Naive thymus-derived CD4-positive, alpha-beta T cell (primary cell): ENCODE results near the gene ITPR3. TPM values are rescaled to one million over a fixed set of nuclear protein-coding genes. Genes with fewer than 3 reads are reported as not detected.
A peak's percentile ranks its signal among the peaks of the same experiment; 100 is the strongest.

Source experiments
- ATAC-seq: fragments of 150-1000 bp; cut with Tn5 transposase; 2 replicates; pipeline ENCODE4 v1.10.0; 2021; ENCODE audit warnings: mild to moderate bottlenecking, moderate library complexity
- CTCF ChIA-PET: fragments of 350-600 bp; sonication (Branson Sonifier 250); formaldehyde crosslinking; loops from one replicate; lab custom pipeline; 2021; ENCODE audit warnings: antibody characterized with exemption; lab: Charles Lee
- POLR2A ChIA-PET: fragments of 350-600 bp; sonication (Branson Sonifier 250); formaldehyde crosslinking; loops from one replicate; lab custom pipeline; 2021; ENCODE audit warnings: antibody characterized with exemption, inconsistent platforms; lab: Charles Lee
- DNase-seq, 9 donors: peaks; one replicate each; pipeline versions ENCODE4 v3.0.0 to v3.0.0-alpha.2; 2020 to 2022; ENCODE audit warnings: mixed read lengths in 1 of 9
- H3K27ac ChIP-seq: one replicate; pipeline ENCODE4 v1.7.0; 2013; ENCODE audit warnings: mild to moderate bottlenecking, low read depth, low read length, moderate library complexity
- H3K27me3 ChIP-seq, 2 donors: one replicate each; pipeline ENCODE4 v1.7.0; 2013; ENCODE audit warnings: low read length in 2 of 2, mild to moderate bottlenecking in 2 of 2, moderate library complexity in 2 of 2; ENCODE audit not compliant: control insufficient read depth in 2 of 2, insufficient read depth in 2 of 2
- H3K36me3 ChIP-seq, 3 experiments: 1 replicate in 2 of 3; 2 replicates in 1 of 3; pipeline ENCODE4 v1.7.0; 2013; ENCODE audit warnings: low read length in 3 of 3, mild to moderate bottlenecking in 3 of 3, moderate library complexity in 1 of 3; ENCODE audit not compliant: insufficient read depth in 3 of 3, control insufficient read depth in 2 of 3
- H3K4me1 ChIP-seq, 2 donors: one replicate each; pipeline ENCODE4 v1.7.0; 2013; ENCODE audit warnings: low read length in 2 of 2, mild to moderate bottlenecking in 2 of 2, moderate library complexity in 1 of 2; ENCODE audit not compliant: control insufficient read depth in 2 of 2, insufficient read depth in 2 of 2
- H3K4me3 ChIP-seq: 2 replicates; pipeline ENCODE4 v1.7.0; 2013; ENCODE audit warnings: mild to moderate bottlenecking, low read length
- H3K9me3 ChIP-seq, 3 experiments: 1 replicate in 2 of 3; 2 replicates in 1 of 3; pipeline ENCODE4 v1.7.0; 2013; ENCODE audit warnings: low read length in 3 of 3; ENCODE audit not compliant: control insufficient read depth in 2 of 3
- H3K27ac Mint-ChIP-seq, 9 donors: one replicate each; pipeline ENCODE4 v1.8.0; 2020 to 2022; ENCODE audit warnings: mixed read lengths in 9 of 9, mild to moderate bottlenecking in 8 of 9, moderate library complexity in 5 of 9, inconsistent platforms in 2 of 9
- H3K27me3 Mint-ChIP-seq, 5 donors: one replicate each; pipeline ENCODE4 v1.8.0; 2021 to 2022; ENCODE audit warnings: mixed read lengths in 5 of 5, mild to moderate bottlenecking in 1 of 5
- H3K36me3 Mint-ChIP-seq, 5 donors: one replicate each; pipeline ENCODE4 v1.8.0; 2020 to 2022; ENCODE audit warnings: mixed read lengths in 5 of 5, mild to moderate bottlenecking in 3 of 5, inconsistent platforms in 1 of 5
- H3K4me1 Mint-ChIP-seq, 7 donors: one replicate each; pipeline ENCODE4 v1.8.0; 2020 to 2022; ENCODE audit warnings: mixed read lengths in 7 of 7, mild to moderate bottlenecking in 3 of 7, inconsistent platforms in 1 of 7
- H3K4me3 Mint-ChIP-seq, 10 donors: one replicate each; pipeline ENCODE4 v1.8.0; 2020 to 2022; ENCODE audit warnings: mild to moderate bottlenecking in 10 of 10, mixed read lengths in 10 of 10, moderate library complexity in 6 of 10, inconsistent platforms in 2 of 10
- H3K9me3 Mint-ChIP-seq, 11 donors: one replicate each; pipeline ENCODE4 v1.8.0; 2020 to 2022; ENCODE audit warnings: mixed read lengths in 11 of 11, mild to moderate bottlenecking in 4 of 11, inconsistent platforms in 1 of 11, moderate library complexity in 1 of 11
- intact Hi-C, 2 donors: fragments of 100-400 bp; cut with micrococcal nuclease; formaldehyde crosslinking; loops; one replicate each; pipeline ENCODE4 v1.15.1; 2023
- polyA plus RNA-seq, 2 donors: library from polyadenylated mRNA; unstranded; fragments of 300-500 nt; fragmentation: Illumina TruSeq; gene quantifications; one replicate each; pipeline ENCODE4 v1.2.3, GENCODE V29; 2021
- total RNA-seq, 6 experiments: library from RNA in 5 of 6; stranded (reverse) in 5 of 6; gene quantifications; 1 replicate in 5 of 6; 2 replicates in 1 of 6; pipeline ENCODE4 v1.2.3 and lab custom pipeline; 2021 to 2026

The ITPR3 gene
- total and polyA plus RNA-seq, 7 experiments from 2014 or later, result 1.7 to 65.7 (median 41.4) TPM

DNA sequence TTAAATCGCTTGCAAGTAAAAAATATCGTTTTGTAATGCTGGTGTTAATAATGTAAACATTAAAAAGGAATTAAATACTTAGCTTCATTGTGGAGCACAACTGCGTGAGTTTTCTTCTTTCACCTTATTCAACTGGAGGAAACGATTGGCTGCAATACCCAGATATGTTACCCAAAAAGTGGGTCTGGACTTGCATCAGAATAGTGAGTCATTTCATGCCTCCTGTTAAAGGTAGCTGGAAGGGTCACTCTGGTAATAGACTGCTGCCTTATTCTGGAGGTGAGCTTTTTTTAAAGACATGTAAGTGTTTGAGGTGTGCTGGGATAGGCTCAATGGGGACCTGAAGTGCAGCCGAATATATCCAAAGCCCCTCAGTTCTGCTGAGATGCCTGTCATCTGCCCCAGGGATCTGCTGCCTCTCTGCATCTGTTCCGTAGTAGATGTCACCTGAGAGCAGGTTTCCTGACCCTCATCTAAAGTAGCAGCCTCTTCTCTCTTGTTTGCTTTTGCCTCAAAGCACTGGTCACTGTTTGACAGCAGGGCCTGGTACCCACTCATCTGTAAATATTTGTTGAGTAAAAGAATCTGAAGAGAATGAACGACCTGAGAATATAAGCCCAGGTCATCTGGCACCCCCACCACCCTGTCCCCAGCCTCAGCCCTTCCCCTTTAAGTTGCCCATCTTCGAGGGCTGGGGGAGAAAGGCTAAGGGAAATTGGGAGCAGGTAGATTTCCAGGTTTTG lies 95.9 kb downstream of the ITPR3 start:
- no peaks in the 10 kb centered on the region for H3K4me1 ChIP-seq
- Mint-ChIP-seq H3K27me3 (peaks cover 0 to 29% (median 5%) of the 10 kb centered on the region in 5 donors), H3K4me1 (peaks cover 0 to 1% (median under 1%) of the 10 kb centered on the region in 7 donors), H3K9me3 (peaks cover 0 to 2% (median 0%) of the 10 kb centered on the region in 11 donors), H3K36me3 (no peaks in the 10 kb centered on the region), H3K4me3 (no peak overlapping the region), H3K27ac (no peak overlapping the region)
- ATAC-seq (no peak), DNase-seq (no peak)
- no peaks in the 10 kb centered on the region for H3K27me3 ChIP-seq
- CTCF ChIA-PET, result interaction anchor here (2.4 kb wide), 1 partner anchor 27 kb away, joined by 9 read pairs; no protein-coding TSS in a partner anchor
- H3K36me3 ChIP-seq, result no peaks in the 10 kb centered on the region
- intact Hi-C loops, result loop anchor here in 1 of 2 donors (10.0 kb wide), 1 partner anchor 302 kb away; the partner anchor contains the start of genes CUTA and PHF1
- POLR2A ChIA-PET, result no interaction called here
- H3K27ac ChIP-seq, result no peak overlapping the region
- no peaks in the 10 kb centered on the region for H3K9me3 ChIP-seq
- H3K4me3 ChIP-seq, result no peak overlapping the region

DNA sequence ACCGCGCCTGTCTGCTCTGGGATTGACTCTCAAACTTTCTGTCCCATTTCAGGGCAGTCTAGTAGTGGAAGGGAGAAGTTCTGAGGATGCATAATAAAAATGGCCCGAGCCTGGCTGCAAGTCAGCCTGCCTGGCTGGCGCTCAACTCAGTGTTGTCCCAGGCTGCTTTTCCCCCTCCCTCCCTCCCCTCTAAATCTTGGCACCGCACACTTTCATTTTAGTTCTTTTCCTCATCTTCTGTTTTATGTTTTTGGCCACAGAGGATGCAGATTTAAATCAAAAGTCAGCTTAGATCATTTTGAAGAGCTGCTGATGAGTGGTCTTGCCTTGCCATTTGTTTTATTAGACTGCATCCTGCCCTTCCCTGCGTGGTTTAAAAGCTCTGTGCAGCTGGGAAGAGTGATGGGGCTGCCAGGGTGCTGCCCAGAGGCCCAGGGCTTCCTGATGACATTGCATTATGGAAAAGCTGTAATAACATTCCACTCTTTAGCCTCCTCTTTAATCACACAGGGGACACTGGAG lies 96.9 kb downstream of the ITPR3 start:
- H3K36me3 Mint-ChIP-seq, result no peaks in the 10 kb centered on the region
- intact Hi-C loops, result loop anchor here in 1 of 2 donors (10.0 kb wide), 1 partner anchor 303 kb away; the partner anchor contains the start of genes CUTA and PHF1

DNA sequence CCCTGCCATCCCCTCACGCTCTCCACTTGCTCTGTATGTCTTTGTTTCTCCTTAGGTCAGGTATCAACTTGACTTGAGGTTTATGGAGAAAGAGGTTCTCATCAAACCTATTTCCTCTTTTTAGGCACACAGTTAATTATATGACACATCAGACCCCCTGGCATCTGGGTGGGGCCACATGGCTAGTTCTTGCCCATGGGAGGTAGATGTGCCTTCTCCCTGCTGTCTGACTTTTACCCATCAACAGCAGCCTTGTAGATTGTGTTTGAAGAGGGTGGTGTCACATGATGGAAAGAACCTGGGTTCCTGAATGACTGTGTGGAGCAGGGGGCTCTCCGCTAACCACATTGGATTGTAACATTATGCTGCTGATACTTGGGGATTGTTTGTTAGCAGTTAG lies 97.6 kb downstream of the ITPR3 start:
- Histone ChIP-seq H3K36me3 (no peaks in the 10 kb centered on the region), H3K27me3 (no peaks in the 10 kb centered on the region), H3K4me3 (no peak overlapping the region), H3K4me1 (peaks cover 0 to 8% of the 10 kb centered on the region in 2 donors), H3K9me3 (no peaks in the 10 kb centered on the region), H3K27ac (no peak overlapping the region)
- intact Hi-C loops, result loop anchor here in 1 of 2 donors (10.0 kb wide), 1 partner anchor 304 kb away; the partner anchor contains the start of genes CUTA and PHF1
- DNase-seq, result no peak
- POLR2A ChIA-PET, result no interaction called here
- H3K36me3 Mint-ChIP-seq, result no peaks in the 10 kb centered on the region
- no peak overlapping the region for H3K4me3 Mint-ChIP-seq
- no peak for ATAC-seq
- peaks cover 0 to 38% (median 5%) of the 10 kb centered on the region in 5 donors for H3K27me3 Mint-ChIP-seq
- H3K27ac Mint-ChIP-seq, result no peak overlapping the region
- H3K9me3 Mint-ChIP-seq, result peaks cover 0 to 2% (median 0%) of the 10 kb centered on the region in 11 donors
- CTCF ChIA-PET, result no interaction called here
- H3K4me1 Mint-ChIP-seq, result peaks cover 0 to 13% (median 9%) of the 10 kb centered on the region in 7 donors

More for the DNA sequence above, 96.9 kb downstream of the ITPR3 start:
- Histone ChIP-seq H3K27ac (no peak overlapping the region), H3K9me3 (no peaks in the 10 kb centered on the region), H3K27me3 (no peaks in the 10 kb centered on the region), H3K4me3 (no peak overlapping the region), H3K4me1 (peaks cover 0 to under 1% of the 10 kb centered on the region in 2 donors), H3K36me3 (no peaks in the 10 kb centered on the region)
- Mint-ChIP-seq H3K27ac (no peak overlapping the region), H3K27me3 (peaks cover 0 to 37% (median 5%) of the 10 kb centered on the region in 5 donors), H3K4me1 (peaks cover 0 to 6% (median 2%) of the 10 kb centered on the region in 7 donors), H3K4me3 (no peak overlapping the region), H3K9me3 (peaks cover 0 to 2% (median 0%) of the 10 kb centered on the region in 11 donors)
- DNase-seq (no peak), ATAC-seq (no peak)
- CTCF ChIA-PET, result no interaction called here
- POLR2A ChIA-PET, result no interaction called here

DNA sequence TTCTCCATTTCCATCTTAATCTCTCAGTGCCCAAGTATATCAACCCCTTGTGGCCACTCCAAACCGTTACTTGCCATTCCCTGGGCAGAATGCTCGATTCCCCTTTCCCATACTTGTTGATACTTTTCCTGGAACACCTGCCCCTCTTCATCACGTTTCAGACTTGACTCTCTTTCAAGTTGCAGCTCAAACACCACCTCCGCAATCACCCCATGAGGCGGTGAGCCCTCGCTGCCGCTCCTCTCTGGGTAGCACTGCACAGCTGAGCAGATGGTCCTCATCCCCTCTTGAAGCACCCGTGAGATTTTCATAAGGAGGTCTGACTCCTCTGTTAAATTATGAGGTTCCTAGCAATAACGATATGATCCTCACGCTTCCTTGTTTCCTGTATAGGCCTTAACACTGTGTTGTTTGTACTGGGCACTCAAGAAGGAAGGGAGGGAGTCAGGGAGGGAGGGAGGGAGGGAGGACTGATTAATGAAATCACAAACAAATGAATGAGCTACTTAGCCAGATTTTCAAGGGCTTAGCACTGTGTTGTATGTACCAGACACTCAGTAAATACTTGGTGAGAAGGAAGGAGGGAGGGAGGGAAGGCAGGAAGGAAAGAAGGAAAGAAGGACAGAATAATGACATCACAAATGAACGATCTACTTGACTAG lies 98.3 kb downstream of the ITPR3 start:
- no peak for ATAC-seq
- Histone ChIP-seq H3K27ac (no peak overlapping the region), H3K9me3 (no peaks in the 10 kb centered on the region), H3K27me3 (no peaks in the 10 kb centered on the region), H3K36me3 (no peaks in the 10 kb centered on the region), H3K4me3 (no peak overlapping the region), H3K4me1 (peaks cover 0 to 13% of the 10 kb centered on the region in 2 donors)
- ChIA-PET CTCF (no interaction called here), POLR2A (interaction anchor here (0.6 kb wide), 1 partner anchor 99 kb away, joined by 3 read pairs; no protein-coding TSS in a partner anchor)
- Mint-ChIP-seq H3K9me3 (peaks cover 0 to 2% (median 0%) of the 10 kb centered on the region in 11 donors), H3K36me3 (no peaks in the 10 kb centered on the region), H3K27me3 (peaks cover 0 to 40% (median 5%) of the 10 kb centered on the region in 5 donors), H3K4me3 (no peak overlapping the region), H3K27ac (peak overlapping the region in 1 of 9 donors; percentile 59), H3K4me1 (peaks cover 5 to 21% (median 17%) of the 10 kb centered on the region in 7 donors)
- DNase-seq, result no peak
- intact Hi-C loops, result loop anchor here in 1 of 2 donors (10.0 kb wide), 1 partner anchor 305 kb away; the partner anchor contains the start of genes CUTA and PHF1

DNA sequence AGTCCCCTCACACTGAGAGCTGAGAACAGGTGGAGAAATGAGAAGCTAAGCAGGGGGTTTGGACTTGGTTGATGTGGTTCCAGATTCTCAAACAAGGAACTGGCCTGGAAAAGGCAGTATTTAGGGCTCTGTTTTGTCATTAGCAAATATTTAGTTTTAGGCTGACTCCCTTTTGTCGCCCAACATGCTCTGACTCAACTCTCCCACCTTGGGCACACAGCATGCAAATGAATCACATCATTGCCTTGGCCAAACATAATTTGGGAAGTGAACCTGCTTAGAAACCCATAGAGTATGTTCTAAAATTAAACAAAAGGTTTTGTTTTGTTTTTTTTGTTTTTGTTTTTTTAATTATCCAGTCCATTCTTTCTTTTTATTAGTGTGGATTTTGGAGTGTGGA lies 99.9 kb downstream of the ITPR3 start:
- no peaks in the 10 kb centered on the region for H3K36me3 ChIP-seq
- no peak overlapping the region for H3K27ac Mint-ChIP-seq
- ATAC-seq, result no peak
- H3K4me1 Mint-ChIP-seq, result peaks cover 9 to 32% (median 28%) of the 10 kb centered on the region in 7 donors
- no peak overlapping the region for H3K4me3 ChIP-seq
- no peaks in the 10 kb centered on the region for H3K36me3 Mint-ChIP-seq
- peaks cover 0 to 18% of the 10 kb centered on the region in 2 donors for H3K4me1 ChIP-seq
- H3K27me3 ChIP-seq, result no peaks in the 10 kb centered on the region
- H3K27me3 Mint-ChIP-seq, result peaks cover 0 to 47% (median 5%) of the 10 kb centered on the region in 5 donors
- H3K9me3 Mint-ChIP-seq, result peaks cover 0 to 2% (median 0%) of the 10 kb centered on the region in 11 donors
- DNase-seq, result no peak
- H3K4me3 Mint-ChIP-seq, result no peak overlapping the region
- no peaks in the 10 kb centered on the region for H3K9me3 ChIP-seq
- ChIA-PET POLR2A (no interaction called here), CTCF (no interaction called here)
- no peak overlapping the region for H3K27ac ChIP-seq
- intact Hi-C loops, result no loop called here

DNA sequence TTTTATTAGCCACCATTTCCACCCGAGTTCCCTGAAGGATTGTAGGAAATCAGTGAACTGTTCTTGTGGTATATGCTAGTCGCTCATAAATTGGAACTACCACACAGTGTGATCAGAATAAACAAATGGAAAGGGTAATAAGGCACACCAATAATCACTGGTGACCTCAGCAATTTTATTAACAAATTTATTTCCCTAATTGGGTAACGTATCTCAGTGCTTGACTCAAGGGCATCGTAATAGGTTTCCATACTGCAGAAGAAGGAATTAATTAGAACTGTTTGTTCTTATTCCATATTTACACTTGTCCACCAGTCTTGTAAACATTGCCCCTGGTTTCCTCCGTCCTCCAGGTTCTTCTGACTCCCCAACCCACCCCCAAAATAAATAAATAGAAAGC lies 100.4 kb downstream of the ITPR3 start:
- Histone ChIP-seq H3K36me3 (no peaks in the 10 kb centered on the region), H3K27ac (no peak overlapping the region), H3K4me1 (peaks cover 0 to 18% of the 10 kb centered on the region in 2 donors), H3K4me3 (no peak overlapping the region), H3K27me3 (no peaks in the 10 kb centered on the region), H3K9me3 (no peaks in the 10 kb centered on the region)
- Mint-ChIP-seq H3K27me3 (peaks cover 0 to 48% (median 5%) of the 10 kb centered on the region in 5 donors), H3K9me3 (peaks cover 0 to 2% (median 0%) of the 10 kb centered on the region in 11 donors), H3K27ac (no peak overlapping the region), H3K36me3 (no peaks in the 10 kb centered on the region), H3K4me3 (no peak overlapping the region), H3K4me1 (peaks cover 9 to 36% (median 28%) of the 10 kb centered on the region in 7 donors)
- no peak for DNase-seq
- ATAC-seq, result no peak
- ChIA-PET CTCF (interaction anchor here (2.3 kb wide), 1 partner anchor 10 kb away, joined by 8 read pairs; the partner anchor contains the start of gene UQCC2), POLR2A (interaction anchor here (1.0 kb wide), 1 partner anchor 10 kb away, joined by 4 read pairs; the partner anchor contains the start of gene UQCC2)
- intact Hi-C loops, result no loop called here
